22Rv1 (cell line): ENCODE results near the gene ZNF543.

Experiments used
- ZFX ChIP-seq: fragments of 450-650 bp; IDR thresholded peaks from 2 replicates; pipeline ENCODE4 v1.6.1; 2017; ENCODE audit warnings: antibody characterized with exemption, borderline replicate concordance
- TF ChIP-seq, protein P1 (sequence below): fragments of 450-650 bp; IDR thresholded peaks from 2 replicates; pipeline ENCODE4 v1.5.1; 2017; ENCODE audit warnings: mild to moderate bottlenecking

DNA sequence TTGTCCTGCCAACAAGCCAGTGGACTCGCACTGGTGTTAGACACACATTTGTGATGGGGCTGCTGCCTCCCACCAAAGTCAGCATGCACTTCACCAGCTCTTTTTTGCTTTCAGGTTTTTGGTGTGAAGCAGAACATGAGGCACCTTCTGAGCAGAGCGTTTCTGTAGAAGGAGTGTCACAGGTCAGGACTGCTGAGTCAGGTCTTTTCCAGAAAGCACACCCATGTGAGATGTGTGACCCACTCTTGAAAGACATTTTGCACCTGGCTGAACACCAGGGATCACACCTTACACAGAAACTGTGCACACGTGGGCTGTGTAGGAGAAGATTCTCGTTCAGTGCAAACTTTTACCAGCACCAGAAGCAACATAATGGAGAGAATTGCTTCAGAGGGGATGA lies 35.6 kb downstream of the ZNF543 start:
- TF ChIP-seq, protein P1, sequence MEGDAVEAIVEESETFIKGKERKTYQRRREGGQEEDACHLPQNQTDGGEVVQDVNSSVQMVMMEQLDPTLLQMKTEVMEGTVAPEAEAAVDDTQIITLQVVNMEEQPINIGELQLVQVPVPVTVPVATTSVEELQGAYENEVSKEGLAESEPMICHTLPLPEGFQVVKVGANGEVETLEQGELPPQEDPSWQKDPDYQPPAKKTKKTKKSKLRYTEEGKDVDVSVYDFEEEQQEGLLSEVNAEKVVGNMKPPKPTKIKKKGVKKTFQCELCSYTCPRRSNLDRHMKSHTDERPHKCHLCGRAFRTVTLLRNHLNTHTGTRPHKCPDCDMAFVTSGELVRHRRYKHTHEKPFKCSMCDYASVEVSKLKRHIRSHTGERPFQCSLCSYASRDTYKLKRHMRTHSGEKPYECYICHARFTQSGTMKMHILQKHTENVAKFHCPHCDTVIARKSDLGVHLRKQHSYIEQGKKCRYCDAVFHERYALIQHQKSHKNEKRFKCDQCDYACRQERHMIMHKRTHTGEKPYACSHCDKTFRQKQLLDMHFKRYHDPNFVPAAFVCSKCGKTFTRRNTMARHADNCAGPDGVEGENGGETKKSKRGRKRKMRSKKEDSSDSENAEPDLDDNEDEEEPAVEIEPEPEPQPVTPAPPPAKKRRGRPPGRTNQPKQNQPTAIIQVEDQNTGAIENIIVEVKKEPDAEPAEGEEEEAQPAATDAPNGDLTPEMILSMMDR, result no peak
- TF ChIP-seq ZFX, result no peak
